ENCODE data around the gene FAM241B.

- no peak for TF ChIP-seq POLR2A (IDR thresholded peaks at IDR 0.05)
- no peak for TF ChIP-seq CTCF (IDR thresholded peaks at IDR 0.05)
- TF ChIP-seq POLR2AphosphoS5 (IDR thresholded peaks at IDR 0.05; ENCODE audit: insufficient read depth in 1 of 2, low read depth in 1 of 2) = no peak
Measured at GRCh38 chr10:69652857-69653199, 22.8 kb downstream of the FAM241B start.

All from vagina (tissue), 2 donors.